NK-92 (cell line): Measurements from ENCODE around the gene ZDHHC22.
A peak's percentile ranks its signal among the peaks of the same experiment; 100 is the strongest.

Experiments
- DNase-seq: peaks from one replicate; lab custom pipeline; 2025; ENCODE audit not compliant: unreplicated experiment; lab: John Stamatoyannopoulos, UW

ZDHHC22 gene

GRCh38 chr14:77105145-77105939 is 36.2 kb downstream of the ZDHHC22 start:
- DNase-seq: no peak

GRCh38 chr14:77104393-77104792 is 37.2 kb downstream of the ZDHHC22 start:
- no peak for DNase-seq

DNA sequence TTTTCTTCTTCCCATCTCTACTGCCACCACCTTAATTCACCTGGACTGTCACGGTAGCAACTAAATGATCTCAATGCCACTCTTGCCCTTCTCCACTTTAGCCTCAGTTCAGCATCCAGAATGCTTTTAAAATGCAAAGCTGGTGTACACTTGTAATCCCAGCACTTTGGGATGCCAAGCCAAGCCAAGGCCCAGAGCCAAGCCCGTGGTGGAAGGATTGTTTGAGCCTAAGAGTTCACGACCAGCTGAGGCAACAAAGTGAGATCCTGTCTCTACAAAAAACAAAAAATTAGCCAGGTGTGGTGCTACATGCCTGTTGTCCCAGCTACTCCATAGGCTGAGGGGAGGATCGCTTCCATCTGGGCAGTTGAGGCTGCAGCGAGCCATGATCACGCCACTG is 37.6 kb downstream of the ZDHHC22 start:
- DNase-seq: no peak

DNA sequence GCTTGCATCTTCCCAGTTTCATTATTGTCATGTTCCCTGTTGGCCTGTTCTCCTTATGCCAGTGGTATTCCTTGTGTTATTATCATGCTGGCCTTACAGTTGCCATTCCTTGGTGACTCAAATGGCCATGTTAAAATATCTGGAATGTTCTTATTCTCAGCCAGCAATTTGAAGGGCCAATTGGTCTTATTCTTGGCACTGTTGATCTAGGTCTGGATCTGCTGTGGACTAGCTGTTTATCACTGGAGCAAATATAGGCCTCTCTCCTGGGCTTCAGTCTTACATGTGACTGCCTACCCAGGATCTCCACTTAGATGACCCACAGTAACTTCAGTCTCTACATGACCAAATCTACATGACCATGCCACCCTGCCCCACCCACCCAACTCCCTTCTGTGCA is 38.1 kb downstream of the ZDHHC22 start:
- no peak for DNase-seq

DNA sequence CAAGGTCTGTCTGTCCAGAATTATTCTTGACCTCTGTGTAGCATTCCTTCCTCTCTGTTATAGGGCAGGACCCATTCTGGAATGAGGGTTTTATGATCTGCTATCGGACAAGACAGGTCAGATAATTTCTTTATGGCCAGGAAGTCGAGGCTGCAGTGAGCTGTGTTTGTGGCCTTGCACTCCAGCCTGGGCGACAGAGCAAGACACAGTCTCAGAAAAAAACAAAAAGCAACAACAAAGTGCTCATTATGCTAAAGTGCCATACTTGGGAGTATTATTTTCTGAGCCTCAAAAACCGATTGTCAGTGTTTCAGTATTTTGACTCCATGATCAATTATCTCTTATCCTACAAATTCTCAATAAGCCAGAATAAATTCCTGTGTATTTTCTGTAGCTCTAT is 39.4 kb downstream of the ZDHHC22 start:
- no peak for DNase-seq

GRCh38 chr14:77100961-77101360 is 40.6 kb downstream of the ZDHHC22 start:
- DNase-seq: no peak

- DNase-seq: no peak
These were observed 42.0 kb downstream of the ZDHHC22 start for GRCh38 chr14:77099425-77100167.

DNA sequence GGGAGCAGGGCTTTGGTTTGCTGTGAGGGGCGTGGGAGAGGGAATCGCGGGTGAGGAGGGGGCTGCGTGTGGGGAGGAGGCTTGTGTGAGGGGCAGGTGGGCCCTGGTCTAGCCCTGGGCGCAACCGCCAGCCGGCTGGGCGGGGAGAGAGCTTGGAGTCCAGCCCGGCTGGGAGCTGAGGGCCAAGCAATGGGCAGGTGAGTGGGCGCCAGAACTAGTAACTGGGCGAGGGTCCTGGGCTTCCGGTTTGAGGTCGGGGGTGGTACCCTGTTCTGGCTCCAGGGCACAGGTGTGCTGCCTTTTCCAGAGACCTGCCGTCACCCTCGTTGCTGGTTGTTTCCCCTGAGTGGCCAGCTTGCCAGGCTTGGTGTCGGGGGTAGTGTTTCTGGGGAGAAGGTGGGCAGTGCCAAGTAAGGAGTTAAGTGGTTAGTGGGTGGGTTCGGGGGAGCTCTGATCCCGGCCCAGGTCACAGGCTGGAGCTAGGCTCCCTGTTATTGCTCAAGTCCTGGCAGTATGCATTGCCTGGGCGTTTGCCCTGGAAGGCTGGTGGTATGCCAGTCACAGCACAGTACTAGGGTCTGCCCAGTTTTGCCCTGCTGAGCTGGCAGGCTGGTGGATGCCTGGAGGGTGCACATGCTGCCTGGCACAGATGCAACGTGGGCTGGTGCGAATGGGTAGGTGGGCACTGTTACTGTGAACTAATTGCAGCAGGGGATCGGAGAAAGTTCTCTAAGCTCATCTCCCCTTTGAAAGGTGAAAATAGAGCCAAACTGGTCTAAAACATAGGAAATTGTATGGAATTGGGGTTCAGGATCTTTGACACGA is 42.9 kb downstream of the ZDHHC22 start:
- no peak for DNase-seq

DNA sequence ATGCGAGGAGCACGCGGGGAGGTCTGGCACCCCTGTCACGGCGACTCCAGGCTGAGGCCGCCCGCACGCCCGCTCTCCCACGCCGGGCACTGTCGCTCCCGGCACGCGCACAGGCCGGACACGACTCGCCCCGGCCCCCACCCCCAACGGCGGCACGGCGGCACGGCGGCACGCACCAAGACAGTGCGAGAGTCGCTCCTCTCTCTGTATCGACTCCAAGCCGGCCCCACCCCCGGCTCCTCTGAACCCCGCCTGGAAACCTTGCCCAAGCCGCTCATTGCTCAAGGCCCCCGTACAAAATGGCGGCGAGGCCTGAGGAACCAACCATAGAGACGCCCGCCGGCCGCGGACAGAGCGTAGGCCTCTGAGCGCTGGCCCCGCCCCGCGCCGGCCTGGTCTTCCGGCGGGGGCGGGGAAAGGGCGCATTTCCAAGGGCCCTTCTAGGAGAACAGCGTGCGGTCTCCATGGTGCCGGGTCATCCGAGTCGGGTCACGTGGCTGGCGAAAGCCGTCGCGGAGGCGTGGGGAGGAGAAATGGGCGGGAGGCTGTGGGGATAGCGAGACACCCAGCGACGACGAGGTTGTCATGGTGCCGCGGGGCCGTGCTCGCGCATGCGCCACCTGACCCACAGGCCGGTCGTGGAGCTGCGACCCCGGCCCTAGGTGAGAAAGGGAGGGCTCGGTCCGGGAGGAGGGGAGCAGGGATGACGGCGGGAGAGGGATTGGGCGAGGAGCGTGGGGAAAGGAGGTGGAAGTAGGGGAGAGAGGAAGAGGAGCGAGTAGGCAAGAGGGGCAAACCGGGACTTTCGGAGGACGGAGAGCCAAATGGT is 43.7 kb downstream of the ZDHHC22 start, which contains the start of gene CIPC:
Gene CIPC (plus strand): TSS at position 559 of the 829 bp plus-strand sequence. CDS start 7,451 bp downstream, outside the sequence.
- peak; percentile 99 for DNase-seq

DNA sequence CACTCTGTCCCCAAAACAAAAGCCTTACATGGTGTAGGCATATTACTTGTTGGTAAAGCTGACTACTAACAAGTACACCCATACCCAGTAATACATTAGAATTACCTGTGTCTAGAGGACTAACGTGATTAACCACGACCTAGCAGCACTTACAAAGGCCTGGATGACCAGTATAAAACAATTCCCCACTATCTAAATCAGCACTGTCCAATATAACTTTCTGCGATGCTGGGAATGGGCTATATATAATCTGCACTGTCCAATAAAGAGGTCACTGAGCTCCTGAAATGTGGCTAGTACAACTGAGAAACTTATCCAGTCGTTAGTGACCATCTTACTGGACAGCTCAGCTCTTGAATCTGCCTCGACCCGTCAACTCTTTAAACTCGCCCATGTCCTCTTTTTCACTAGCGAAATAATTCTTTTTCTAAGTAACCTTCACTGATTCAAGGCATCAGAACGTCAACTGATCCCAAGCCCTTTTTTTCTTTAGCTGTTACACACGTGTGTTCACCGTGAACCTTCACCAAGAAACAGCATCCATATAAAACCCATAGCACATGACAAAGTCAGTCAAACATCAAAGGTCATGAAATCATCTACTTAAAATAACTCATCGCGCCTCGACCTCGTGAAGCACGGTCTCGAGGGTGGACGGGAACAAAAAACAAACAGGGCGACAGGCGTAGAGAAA is 44.4 kb downstream of the ZDHHC22 start:
- DNase-seq: no peak

GRCh38 chr14:77094672-77095284 is 46.8 kb downstream of the ZDHHC22 start:
- DNase-seq: no peak

GRCh38 chr14:77092676-77093075 is 48.9 kb downstream of the ZDHHC22 start:
- no peak for DNase-seq

DNA sequence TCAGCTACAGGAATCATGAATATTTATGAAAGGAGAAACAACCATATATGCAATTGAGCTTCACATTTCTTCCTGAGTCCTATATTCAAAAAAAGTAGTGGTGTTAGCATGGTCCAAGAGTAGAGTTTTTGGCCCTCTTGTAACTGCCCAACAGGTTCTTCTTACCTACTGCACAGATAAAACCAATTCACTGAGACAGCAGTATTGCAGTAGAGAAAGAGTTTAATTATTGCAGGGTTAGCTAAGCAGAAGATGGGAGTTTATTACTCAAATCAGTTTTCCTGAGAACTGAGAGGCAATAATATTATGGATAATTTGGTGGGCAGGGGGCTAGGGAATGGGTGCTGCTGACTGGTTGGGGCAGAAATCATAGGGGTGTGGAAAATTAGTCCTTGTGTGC is 50.1 kb downstream of the ZDHHC22 start:
- no peak for DNase-seq

DNA sequence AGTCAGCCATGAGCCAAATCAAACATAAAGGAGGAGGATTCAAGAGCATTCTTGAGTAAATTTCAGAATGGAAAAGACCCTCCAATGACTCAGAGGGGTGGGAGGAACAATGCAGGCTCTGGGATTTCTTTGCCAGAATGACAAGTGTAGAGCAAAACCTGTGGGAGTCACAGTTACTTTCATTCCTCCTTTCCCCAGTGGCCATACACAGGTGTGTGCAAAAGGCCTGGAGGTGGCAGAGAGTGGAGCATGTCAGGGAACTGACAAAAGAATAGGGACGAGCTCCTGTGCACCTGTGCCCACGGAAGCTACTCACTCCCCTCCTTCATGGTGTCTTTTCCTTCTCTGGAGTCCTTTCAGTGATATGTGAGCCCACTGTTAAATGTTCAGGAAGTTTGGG is 52.9 kb downstream of the ZDHHC22 start:
- DNase-seq: no peak

DNA sequence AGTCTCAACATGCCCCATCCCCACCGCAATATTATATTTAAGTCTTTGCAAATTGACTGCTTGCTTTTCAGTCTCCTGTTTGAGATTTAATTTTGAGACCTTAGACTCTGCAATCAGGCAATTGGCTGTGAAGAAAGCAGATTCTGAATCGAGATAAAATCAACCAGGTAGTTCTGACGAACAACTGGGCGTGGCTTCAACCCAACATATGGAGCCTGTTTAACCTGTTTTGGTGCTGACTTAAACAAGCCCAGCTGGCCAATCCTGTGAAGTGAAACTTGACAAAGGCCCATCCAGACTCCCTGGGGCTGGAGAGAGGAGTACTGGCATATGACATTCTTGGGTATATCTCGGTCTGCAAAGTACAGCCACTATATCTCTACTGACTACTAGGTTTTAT is 53.4 kb downstream of the ZDHHC22 start:
- DNase-seq: no peak

GRCh38 chr14:77087631-77088030 is 54.0 kb downstream of the ZDHHC22 start:
- no peak for DNase-seq

DNA sequence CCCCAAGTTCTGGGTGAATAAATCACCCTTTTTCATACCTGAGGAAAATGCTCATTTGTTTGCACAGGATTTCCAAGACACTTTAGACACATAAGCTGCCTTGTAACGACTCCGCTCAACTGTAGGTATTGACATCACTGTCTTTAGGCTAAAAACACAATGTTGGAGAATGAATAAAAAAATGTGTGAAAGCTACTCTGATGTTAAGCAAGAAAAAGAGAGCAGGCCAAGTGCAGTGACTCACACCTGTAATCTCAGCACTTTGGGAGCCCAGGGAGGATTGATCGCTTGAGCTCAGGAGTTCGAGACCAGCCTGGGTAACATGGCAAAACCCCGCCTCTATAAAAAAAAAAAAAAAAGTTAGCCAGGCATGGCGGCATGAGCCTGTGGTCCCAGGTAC is 54.6 kb downstream of the ZDHHC22 start:
- no peak for DNase-seq

- DNase-seq: no peak
These were observed 55.4 kb downstream of the ZDHHC22 start for GRCh38 chr14:77086017-77086727.

DNA sequence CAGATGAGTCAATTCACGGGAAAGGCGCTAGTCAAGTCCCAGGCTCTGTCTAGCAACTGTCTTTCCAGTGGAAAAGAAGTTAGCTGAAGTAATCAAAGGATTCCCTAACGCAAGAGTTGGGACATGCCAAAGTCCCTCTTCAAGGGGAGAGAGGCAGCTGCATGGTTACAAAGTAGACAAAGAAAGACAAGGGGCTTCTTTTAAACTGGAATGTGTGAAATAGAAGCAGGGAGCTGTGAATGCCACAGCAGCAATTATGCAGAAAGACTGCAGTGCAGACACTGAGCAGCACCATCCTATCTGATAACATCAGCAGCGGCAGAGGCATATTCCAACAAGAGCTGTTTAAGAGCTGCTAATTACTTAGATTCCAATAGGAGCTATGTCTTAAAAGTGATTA is 56.1 kb downstream of the ZDHHC22 start:
- DNase-seq: no peak
